HepG2 (cell line): ENCODE data around the gene UBAC2. TPM values are rescaled to one million over a fixed set of nuclear protein-coding genes. Genes with fewer than 3 reads are reported as not detected.

Experiments
- ATAC-seq: fragments of 200-7000 bp; cut with Tn5 transposase; 3 replicates; pipeline ENCODE4 v1.9.1; 2020; ENCODE audit warnings: mild to moderate bottlenecking, moderate library complexity
- BruUV-seq: library from RNA; stranded (reverse); fragments of 400-500 nt; replicated peaks from 2 replicates; lab custom pipeline; 2021; lab: Mats Ljungman, UMichigan
- CTCF ChIA-PET: fragments of 300-600 bp; formaldehyde crosslinking; extraction: SDS; loops from one replicate; lab custom pipeline; 2021; ENCODE audit warnings: low total read pairs, inconsistent platforms, low intra/inter-chr PET ratio; lab: Yijun Ruan, JAX
- POLR2A ChIA-PET: fragments of 350-600 bp; sonication (Branson Sonifier 250); formaldehyde crosslinking; loops from one replicate; lab custom pipeline; 2020; ENCODE audit warnings: antibody characterized with exemption, inconsistent platforms; lab: Yijun Ruan, JAX
- DNase-seq: peaks from one replicate; pipeline ENCODE4 v3.0.0-alpha.2; 2015; ENCODE audit warnings: low spot score
- FAIRE-seq: peaks from 3 replicates; lab custom pipeline; 2011; peaks lifted over from hg19 to GRCh38; lab: Jason Lieb, UNC
- H2AFZ ChIP-seq: one replicate; pipeline ENCODE4 v1.6.1; 2011; ENCODE audit warnings: low read length, inconsistent platforms
- H3K27ac ChIP-seq: fragments of 300-600 bp; 3 replicates; pipeline ENCODE4 v1.8.0; 2011; ENCODE audit warnings: mixed run types, mild to moderate bottlenecking, mixed read lengths, low read length, inconsistent platforms; ENCODE audit not compliant: insufficient read depth; ENCODE audit errors: extremely low read length
- H3K27me3 ChIP-seq, 2 experiments: fragments of 200-600 bp in 1 of 2; 2 replicates in 1 of 2; 3 replicates in 1 of 2; pipeline versions ENCODE4 v1.6.0 to v1.8.0; 2011; ENCODE audit warnings: low read length in 2 of 2, mild to moderate bottlenecking in 2 of 2, moderate library complexity in 2 of 2, inconsistent platforms in 1 of 2; ENCODE audit not compliant: insufficient read depth in 2 of 2, control insufficient read depth in 1 of 2
- H3K36me3 ChIP-seq, 2 experiments: fragments of 200-600 bp in 1 of 2; replicated peaks in 1 of 2; 2 replicates in 1 of 2; 3 replicates in 1 of 2; pipeline versions ENCODE4 v1.5.1 to v1.8.0; 2011; ENCODE audit warnings: low read length in 2 of 2, inconsistent platforms in 1 of 2; ENCODE audit not compliant: insufficient read depth in 2 of 2, control insufficient read depth in 1 of 2
- H3K4me1 ChIP-seq: 2 replicates; pipeline ENCODE4 v1.5.1; 2012; ENCODE audit warnings: low read length, inconsistent platforms; ENCODE audit not compliant: insufficient read depth
- H3K4me2 ChIP-seq: 2 replicates; pipeline ENCODE4 v1.6.0; 2011; ENCODE audit warnings: low read depth, low read length, inconsistent platforms
- H3K4me3 ChIP-seq, 3 experiments: fragments of 200-600 bp in 1 of 3; sonication (generic), shearing (Covaris generic) in 1 of 3; replicated peaks in 1 of 3; 2 replicates each; pipeline ENCODE4 v1.5.1; 2011 to 2016; ENCODE audit warnings: low read length in 3 of 3, inconsistent platforms in 2 of 3, low read depth in 2 of 3, mild to moderate bottlenecking in 2 of 3, control low read depth in 1 of 3, mixed read lengths in 1 of 3; ENCODE audit not compliant: insufficient read depth in 1 of 3
- H3K79me2 ChIP-seq: one replicate; pipeline ENCODE4 v1.6.1; 2011; ENCODE audit warnings: low read length, inconsistent platforms; ENCODE audit not compliant: insufficient read depth
- H3K9ac ChIP-seq: 2 replicates; pipeline ENCODE4 v1.6.0; 2011; ENCODE audit warnings: mild to moderate bottlenecking, low read depth, low read length, inconsistent platforms; ENCODE audit not compliant: insufficient read depth
- H3K9me3 ChIP-seq: 2 replicates; pipeline ENCODE4 v1.5.1; 2012; ENCODE audit warnings: mild to moderate bottlenecking, low read length
- H4K20me1 ChIP-seq: 2 replicates; pipeline ENCODE4 v1.6.0; 2011; ENCODE audit warnings: inconsistent platforms, mild to moderate bottlenecking, low read length, moderate library complexity; ENCODE audit not compliant: insufficient read depth
- AGO2 ChIP-seq: fragments of 200-400 bp; formaldehyde crosslinking; optimal IDR thresholded peaks from 2 replicates; pipeline ENCODE3; 2017; ENCODE audit warnings: mild to moderate bottlenecking, low read depth, low read length, moderate library complexity
- HOXA9 ChIP-seq: sonication (generic); formaldehyde crosslinking; IDR thresholded peaks from 2 replicates; pipeline ENCODE4 v1.8.1; 2022; ENCODE audit warnings: missing genetic modification reagents, mild to moderate bottlenecking, moderate library complexity, borderline replicate concordance
- KLF16 ChIP-seq, 2 experiments: sonication (generic) in 1 of 2; formaldehyde crosslinking in 1 of 2; IDR thresholded peaks; 2 replicates each; pipeline versions ENCODE4 v1.6.1 to v1.8.0; 2016 to 2023; ENCODE audit warnings: missing genetic modification reagents in 2 of 2, missing compliant biosample characterization in 1 of 2
- MLLT10 ChIP-seq: sonication (generic); formaldehyde crosslinking; IDR thresholded peaks from 2 replicates; pipeline ENCODE4 v1.4.0; 2020; ENCODE audit warnings: missing genetic modification reagents
- NFIC ChIP-seq: IDR thresholded peaks from 2 replicates; pipeline ENCODE4 v1.6.1; 2012; ENCODE audit warnings: mild to moderate bottlenecking, low read length, inconsistent platforms
- NR0B2 ChIP-seq: sonication (generic); formaldehyde crosslinking; IDR thresholded peaks from 2 replicates; pipeline ENCODE4 v1.4.0; 2020; ENCODE audit warnings: mild to moderate bottlenecking, missing genetic modification reagents
- RAD51 ChIP-seq: fragments of 450-650 bp; IDR thresholded peaks from 2 replicates; pipeline ENCODE4 v1.6.1; 2016; ENCODE audit warnings: borderline replicate concordance
- RCOR2 ChIP-seq: IDR thresholded peaks from 2 replicates; pipeline ENCODE4 v1.6.1; 2016; ENCODE audit warnings: missing biosample characterization, missing genetic modification reagents
- SRSF9 ChIP-seq: fragments of 200-400 bp; formaldehyde crosslinking; IDR thresholded peaks from 2 replicates; pipeline ENCODE4 v1.6.1; 2018; ENCODE audit warnings: borderline replicate concordance, mild to moderate bottlenecking, low read depth, low read length; ENCODE audit not compliant: insufficient read depth, poor library complexity, severe bottlenecking
- WIZ ChIP-seq: sonication (generic); formaldehyde crosslinking; IDR thresholded peaks from 2 replicates; pipeline ENCODE4 v1.5.1; 2020; ENCODE audit warnings: mild to moderate bottlenecking, missing genetic modification reagents
- ZNF33A ChIP-seq: sonication (generic); formaldehyde crosslinking; IDR thresholded peaks from 2 replicates; pipeline ENCODE4 v1.5.1; 2020; ENCODE audit warnings: missing genetic modification reagents, mild to moderate bottlenecking, moderate library complexity, borderline replicate concordance
- ZNF563 ChIP-seq: sonication (generic); formaldehyde crosslinking; IDR thresholded peaks from 2 replicates; pipeline ENCODE4 v1.8.0; 2022; ENCODE audit warnings: mild to moderate bottlenecking, moderate library complexity, missing genetic modification reagents
- ZNF567 ChIP-seq: sonication (generic); formaldehyde crosslinking; IDR thresholded peaks from 2 replicates; pipeline ENCODE4 v1.8.1; 2023; ENCODE audit warnings: mild to moderate bottlenecking, missing genetic modification reagents, borderline replicate concordance
- ZNF800 ChIP-seq: sonication (generic); formaldehyde crosslinking; IDR thresholded peaks from 2 replicates; pipeline ENCODE4 v1.4.0; 2020; ENCODE audit warnings: missing genetic modification reagents
- ZSCAN25 ChIP-seq: sonication (generic); formaldehyde crosslinking; IDR thresholded peaks from 2 replicates; pipeline ENCODE4 v1.8.0; 2022; ENCODE audit warnings: mild to moderate bottlenecking, missing genetic modification reagents
- WGBS: methylation state at CpG from one replicate; pipeline ENCODE4 v1.1.6; 2017; ENCODE audit warnings: low lambda C conversion rate; 5-methylcytosine and 5-hydroxymethylcytosine counted together
- in situ Hi-C: cut with HindIII; loops from 2 replicates; pipeline ENCODE4 v1.10.0; 2017; ENCODE audit warnings: low pct_unique_long_range_greater_than_20kb; ENCODE audit not compliant: extremely low pct_ligation_motif_present
- intact Hi-C: fragments of 100-400 bp; cut with micrococcal nuclease; formaldehyde crosslinking; loops from one replicate; pipeline ENCODE4 v1.10.0; 2022; ENCODE audit not compliant: unreplicated experiment
- polyA plus RNA-seq, 8 experiments: library from polyadenylated mRNA; depleted of rRNA in 3 of 8; stranded (reverse) in 7 of 8; unstranded in 1 of 8; fragments of >200 nt; fragmentation: Illumina TruSeq in 4 of 8; extraction: Trizol in 4 of 8; gene quantifications; 2 replicates each; pipeline versions ENCODE4 v1.2.1 to v1.2.3, GENCODE V29; 2011 to 2016; ENCODE audit warnings: low read depth in 4 of 8, missing spikeins in 1 of 8, mixed read lengths in 1 of 8; ENCODE audit not compliant: insufficient read depth in 1 of 8
- total RNA-seq, 5 experiments: library from RNA; depleted of rRNA; stranded (reverse); fragments of >200 nt; fragmentation: Illumina TruSeq; extraction: Trizol; gene quantifications; 2 replicates each; pipeline ENCODE4 v1.2.3, GENCODE V29; 2016; ENCODE audit warnings: low read depth in 1 of 5
- TF ChIP-seq, protein P1 (sequence below): sonication (generic); formaldehyde crosslinking; IDR thresholded peaks from 2 replicates; pipeline ENCODE4 v1.4.0; 2020; ENCODE audit warnings: mild to moderate bottlenecking, missing genetic modification reagents
- TF ChIP-seq, protein P2 (sequence below): IDR thresholded peaks from 2 replicates; pipeline ENCODE4 v1.6.1; 2016; ENCODE audit warnings: low read depth

The UBAC2 gene
- total and polyA plus RNA-seq, 2 of the 13 experiments (the other 11 are each of a cell fraction or from before 2014, with no cell fraction given), result 61.3 to 80.8 TPM

DNA sequence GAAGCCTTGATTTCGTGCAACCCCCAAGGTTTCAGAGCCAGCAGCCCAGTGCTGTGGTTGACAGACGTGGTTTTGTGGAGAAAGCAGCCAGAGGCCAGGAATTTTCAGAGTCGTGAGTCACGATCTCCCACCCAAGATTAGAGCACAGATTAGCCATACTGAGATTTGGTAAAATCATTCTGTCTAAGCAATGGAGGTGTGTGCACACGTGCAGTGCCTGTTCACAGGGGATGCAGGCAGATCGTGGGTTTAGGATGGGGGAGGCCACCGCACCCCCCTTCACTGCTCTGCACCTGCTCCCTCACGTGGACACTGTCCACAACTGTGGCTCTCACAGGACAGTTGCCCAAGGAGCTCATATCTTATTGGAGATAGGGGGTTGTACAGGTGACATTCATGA is 153.2 kb downstream of the UBAC2 start:
- intact Hi-C loops, result no loop called here

More for the DNA sequence above, 153.2 kb downstream of the UBAC2 start:
- no peak for ATAC-seq
- FAIRE-seq, result no peak
- no peak overlapping the region for H3K4me3 ChIP-seq
- H2AFZ ChIP-seq, result no peak overlapping the region
- CTCF ChIA-PET, result no interaction called here
- H3K9me3 ChIP-seq, result no peaks in the 10 kb centered on the region
- H3K4me2 ChIP-seq, result no peak overlapping the region
- H3K79me2 ChIP-seq, result no peaks in the 10 kb centered on the region
- POLR2A ChIA-PET, result no interaction called here
- no peaks in the 10 kb centered on the region; the same call in 1 of the 2 replicates for H4K20me1 ChIP-seq
- BruUV-seq, result no TSS peak
- no peaks in the 10 kb centered on the region for H3K4me1 ChIP-seq
- peaks cover 14 to 44% of the 10 kb centered on the region in 2 experiments for H3K36me3 ChIP-seq
- no peak for DNase-seq
- WGBS, result 98% methylated on average over 8 of the region's 8 CpGs
- no peak for TF ChIP-seq ZNF567 (CRISPR knock-in tag)
- no peak for TF ChIP-seq ZNF800 (CRISPR knock-in tag)
- no peak for TF ChIP-seq MLLT10 (CRISPR knock-in tag)
- no peak for TF ChIP-seq RAD51
- TF ChIP-seq ZNF563 (CRISPR knock-in tag), result no peak
- no peak for TF ChIP-seq SRSF9
- no peak for TF ChIP-seq NFIC
- TF ChIP-seq, protein P1, sequence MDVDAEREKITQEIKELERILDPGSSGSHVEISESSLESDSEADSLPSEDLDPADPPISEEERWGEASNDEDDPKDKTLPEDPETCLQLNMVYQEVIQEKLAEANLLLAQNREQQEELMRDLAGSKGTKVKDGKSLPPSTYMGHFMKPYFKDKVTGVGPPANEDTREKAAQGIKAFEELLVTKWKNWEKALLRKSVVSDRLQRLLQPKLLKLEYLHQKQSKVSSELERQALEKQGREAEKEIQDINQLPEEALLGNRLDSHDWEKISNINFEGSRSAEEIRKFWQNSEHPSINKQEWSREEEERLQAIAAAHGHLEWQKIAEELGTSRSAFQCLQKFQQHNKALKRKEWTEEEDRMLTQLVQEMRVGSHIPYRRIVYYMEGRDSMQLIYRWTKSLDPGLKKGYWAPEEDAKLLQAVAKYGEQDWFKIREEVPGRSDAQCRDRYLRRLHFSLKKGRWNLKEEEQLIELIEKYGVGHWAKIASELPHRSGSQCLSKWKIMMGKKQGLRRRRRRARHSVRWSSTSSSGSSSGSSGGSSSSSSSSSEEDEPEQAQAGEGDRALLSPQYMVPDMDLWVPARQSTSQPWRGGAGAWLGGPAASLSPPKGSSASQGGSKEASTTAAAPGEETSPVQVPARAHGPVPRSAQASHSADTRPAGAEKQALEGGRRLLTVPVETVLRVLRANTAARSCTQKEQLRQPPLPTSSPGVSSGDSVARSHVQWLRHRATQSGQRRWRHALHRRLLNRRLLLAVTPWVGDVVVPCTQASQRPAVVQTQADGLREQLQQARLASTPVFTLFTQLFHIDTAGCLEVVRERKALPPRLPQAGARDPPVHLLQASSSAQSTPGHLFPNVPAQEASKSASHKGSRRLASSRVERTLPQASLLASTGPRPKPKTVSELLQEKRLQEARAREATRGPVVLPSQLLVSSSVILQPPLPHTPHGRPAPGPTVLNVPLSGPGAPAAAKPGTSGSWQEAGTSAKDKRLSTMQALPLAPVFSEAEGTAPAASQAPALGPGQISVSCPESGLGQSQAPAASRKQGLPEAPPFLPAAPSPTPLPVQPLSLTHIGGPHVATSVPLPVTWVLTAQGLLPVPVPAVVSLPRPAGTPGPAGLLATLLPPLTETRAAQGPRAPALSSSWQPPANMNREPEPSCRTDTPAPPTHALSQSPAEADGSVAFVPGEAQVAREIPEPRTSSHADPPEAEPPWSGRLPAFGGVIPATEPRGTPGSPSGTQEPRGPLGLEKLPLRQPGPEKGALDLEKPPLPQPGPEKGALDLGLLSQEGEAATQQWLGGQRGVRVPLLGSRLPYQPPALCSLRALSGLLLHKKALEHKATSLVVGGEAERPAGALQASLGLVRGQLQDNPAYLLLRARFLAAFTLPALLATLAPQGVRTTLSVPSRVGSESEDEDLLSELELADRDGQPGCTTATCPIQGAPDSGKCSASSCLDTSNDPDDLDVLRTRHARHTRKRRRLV (CRISPR knock-in tag), result no peak
- TF ChIP-seq AGO2, result no peak
- no peak for TF ChIP-seq WIZ (CRISPR knock-in tag)
- TF ChIP-seq KLF16 (CRISPR knock-in tag; IDR thresholded peaks at IDR 0.05), result no peak
- no peak for TF ChIP-seq ZSCAN25 (CRISPR knock-in tag)
- TF ChIP-seq HOXA9 (CRISPR knock-in tag), result no peak
- no peak for TF ChIP-seq RCOR2 (CRISPR knock-in tag)
- TF ChIP-seq, protein P2, sequence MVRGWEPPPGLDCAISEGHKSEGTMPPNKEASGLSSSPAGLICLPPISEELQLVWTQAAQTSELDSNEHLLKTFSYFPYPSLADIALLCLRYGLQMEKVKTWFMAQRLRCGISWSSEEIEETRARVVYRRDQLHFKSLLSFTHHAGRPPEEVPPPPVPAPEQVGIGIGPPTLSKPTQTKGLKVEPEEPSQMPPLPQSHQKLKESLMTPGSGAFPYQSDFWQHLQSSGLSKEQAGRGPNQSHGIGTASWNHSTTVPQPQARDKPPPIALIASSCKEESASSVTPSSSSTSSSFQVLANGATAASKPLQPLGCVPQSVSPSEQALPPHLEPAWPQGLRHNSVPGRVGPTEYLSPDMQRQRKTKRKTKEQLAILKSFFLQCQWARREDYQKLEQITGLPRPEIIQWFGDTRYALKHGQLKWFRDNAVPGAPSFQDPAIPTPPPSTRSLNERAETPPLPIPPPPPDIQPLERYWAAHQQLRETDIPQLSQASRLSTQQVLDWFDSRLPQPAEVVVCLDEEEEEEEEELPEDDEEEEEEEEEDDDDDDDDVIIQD, result no peak
- TF ChIP-seq NR0B2 (CRISPR knock-in tag), result no peak
- no peak for TF ChIP-seq ZNF33A (CRISPR knock-in tag)
- H3K27ac ChIP-seq, result no peak overlapping the region
- in situ Hi-C loops, result no loop called here
- H3K27me3 ChIP-seq, result no peaks in the 10 kb centered on the region
- H3K9ac ChIP-seq, result no peak overlapping the region
